Thoracic aorta (tissue), 2 donors: ENCODE data around the gene RIMS4. TPM values are rescaled to one million over a fixed set of nuclear protein-coding genes. Genes with fewer than 3 reads are reported as not detected.
A peak's percentile ranks its signal among the peaks of the same experiment; 100 is the strongest.

Experiments used
- ATAC-seq: fragments of 150-250 bp; one replicate; pipeline ENCODE4 v1.8.0; 2017; ENCODE audit warnings: low read depth; ENCODE audit not compliant: insufficient number of reproducible peaks, low FRiP score
- DNase-seq: peaks from one replicate; pipeline ENCODE4 v3.0.0-alpha.2; 2020; ENCODE audit warnings: low spot score
- H3K27ac ChIP-seq, 2 donors: fragments of 200-600 bp; sonication (generic); 1 replicate in 1 of 2; 2 replicates in 1 of 2; pipeline ENCODE4 v1.5.1; 2016; ENCODE audit warnings: mild to moderate bottlenecking in 2 of 2, moderate library complexity in 2 of 2
- H3K27me3 ChIP-seq: fragments of 200-600 bp; sonication (generic); replicated peaks from 2 replicates; pipeline ENCODE4 v1.6.0; 2016; ENCODE audit warnings: mild to moderate bottlenecking; ENCODE audit not compliant: insufficient read depth
- H3K36me3 ChIP-seq: fragments of 200-600 bp; sonication (generic); one replicate; pipeline ENCODE4 v1.5.1; 2016
- H3K4me1 ChIP-seq, 2 donors: fragments of 200-600 bp; sonication (generic); 1 replicate in 1 of 2; 2 replicates in 1 of 2; pipeline versions ENCODE4 v1.5.1 to v1.6.0; 2016; ENCODE audit warnings: low read depth in 2 of 2, mild to moderate bottlenecking in 1 of 2; ENCODE audit not compliant: control insufficient read depth in 1 of 2
- H3K4me3 ChIP-seq: fragments of 200-600 bp; sonication (generic); 2 replicates; pipeline ENCODE4 v1.5.1; 2016; ENCODE audit warnings: mild to moderate bottlenecking
- H3K9me3 ChIP-seq: fragments of 200-600 bp; sonication (generic); 2 replicates; pipeline ENCODE4 v1.5.1; 2016
- total RNA-seq, 2 donors: library from RNA; depleted of rRNA; stranded (reverse); fragments of >200 nt; gene quantifications; one replicate each; pipeline versions ENCODE4 v1.1.0 to v1.2.3, GENCODE V29; 2016
- TF ChIP-seq, protein P1 (sequence below): fragments of 200-600 bp; sonication (generic); IDR thresholded peaks from one replicate; pipeline ENCODE4 v1.5.1; 2019; ENCODE audit warnings: antibody characterized with exemption

RIMS4 gene
- total RNA-seq, 2 donors from 2014 or later = 2.4 to 13.5 TPM

DNA sequence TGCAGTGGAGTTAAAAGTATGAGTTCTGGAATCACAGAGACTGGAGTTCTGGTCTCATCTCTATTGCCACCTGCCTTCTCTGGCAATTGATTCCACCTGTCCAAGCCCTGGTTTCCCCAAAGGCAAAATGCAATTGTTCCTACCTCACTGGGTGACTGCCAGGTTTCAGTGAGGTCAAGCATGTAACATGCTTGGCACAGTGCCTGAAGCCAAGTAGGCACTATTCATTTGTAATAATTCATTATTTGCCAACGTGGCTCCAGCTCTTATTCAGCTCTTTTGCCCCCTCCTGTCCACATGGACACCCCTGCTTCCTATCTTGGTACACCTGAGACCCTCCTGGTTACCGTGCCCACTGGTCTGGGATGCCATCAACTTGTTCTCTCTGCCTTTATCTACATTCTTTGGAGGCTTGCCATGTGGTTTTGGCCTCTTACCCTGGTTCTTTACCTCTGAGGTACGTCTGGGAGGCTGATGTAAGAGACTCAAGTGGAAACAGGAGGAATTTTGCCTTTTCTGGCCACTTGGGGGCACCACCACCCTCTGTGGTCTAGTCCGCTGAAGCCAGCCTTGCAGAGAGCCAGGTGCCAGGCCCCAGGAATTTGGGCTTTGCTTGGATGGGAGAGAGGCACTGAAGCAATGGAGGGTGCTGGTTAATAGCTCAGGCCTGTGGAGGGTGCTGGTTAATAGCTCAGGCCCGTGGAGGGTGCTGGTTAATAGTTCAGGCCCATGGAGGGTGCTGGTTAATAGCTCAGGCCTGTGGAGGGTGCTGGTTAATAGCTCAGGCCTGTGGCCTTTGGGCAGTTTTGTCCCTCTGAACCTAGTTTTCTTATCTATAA is 63.0 kb downstream of the RIMS4 start:
- Histone ChIP-seq H3K9me3 (no peaks in the 10 kb centered on the region), H3K27me3 (no peaks in the 10 kb centered on the region), H3K4me3 (peak overlapping the region; percentile 76), H3K27ac (peak overlapping the region; percentile 36 to 86), H3K4me1 (peaks cover 8 to 68% of the 10 kb centered on the region in 2 donors), H3K36me3 (peaks cover 5% of the 10 kb centered on the region)
- DNase-seq (peak; percentile 40), ATAC-seq (no peak)
- TF ChIP-seq, protein P1, sequence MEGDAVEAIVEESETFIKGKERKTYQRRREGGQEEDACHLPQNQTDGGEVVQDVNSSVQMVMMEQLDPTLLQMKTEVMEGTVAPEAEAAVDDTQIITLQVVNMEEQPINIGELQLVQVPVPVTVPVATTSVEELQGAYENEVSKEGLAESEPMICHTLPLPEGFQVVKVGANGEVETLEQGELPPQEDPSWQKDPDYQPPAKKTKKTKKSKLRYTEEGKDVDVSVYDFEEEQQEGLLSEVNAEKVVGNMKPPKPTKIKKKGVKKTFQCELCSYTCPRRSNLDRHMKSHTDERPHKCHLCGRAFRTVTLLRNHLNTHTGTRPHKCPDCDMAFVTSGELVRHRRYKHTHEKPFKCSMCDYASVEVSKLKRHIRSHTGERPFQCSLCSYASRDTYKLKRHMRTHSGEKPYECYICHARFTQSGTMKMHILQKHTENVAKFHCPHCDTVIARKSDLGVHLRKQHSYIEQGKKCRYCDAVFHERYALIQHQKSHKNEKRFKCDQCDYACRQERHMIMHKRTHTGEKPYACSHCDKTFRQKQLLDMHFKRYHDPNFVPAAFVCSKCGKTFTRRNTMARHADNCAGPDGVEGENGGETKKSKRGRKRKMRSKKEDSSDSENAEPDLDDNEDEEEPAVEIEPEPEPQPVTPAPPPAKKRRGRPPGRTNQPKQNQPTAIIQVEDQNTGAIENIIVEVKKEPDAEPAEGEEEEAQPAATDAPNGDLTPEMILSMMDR = peak; percentile 67

DNA sequence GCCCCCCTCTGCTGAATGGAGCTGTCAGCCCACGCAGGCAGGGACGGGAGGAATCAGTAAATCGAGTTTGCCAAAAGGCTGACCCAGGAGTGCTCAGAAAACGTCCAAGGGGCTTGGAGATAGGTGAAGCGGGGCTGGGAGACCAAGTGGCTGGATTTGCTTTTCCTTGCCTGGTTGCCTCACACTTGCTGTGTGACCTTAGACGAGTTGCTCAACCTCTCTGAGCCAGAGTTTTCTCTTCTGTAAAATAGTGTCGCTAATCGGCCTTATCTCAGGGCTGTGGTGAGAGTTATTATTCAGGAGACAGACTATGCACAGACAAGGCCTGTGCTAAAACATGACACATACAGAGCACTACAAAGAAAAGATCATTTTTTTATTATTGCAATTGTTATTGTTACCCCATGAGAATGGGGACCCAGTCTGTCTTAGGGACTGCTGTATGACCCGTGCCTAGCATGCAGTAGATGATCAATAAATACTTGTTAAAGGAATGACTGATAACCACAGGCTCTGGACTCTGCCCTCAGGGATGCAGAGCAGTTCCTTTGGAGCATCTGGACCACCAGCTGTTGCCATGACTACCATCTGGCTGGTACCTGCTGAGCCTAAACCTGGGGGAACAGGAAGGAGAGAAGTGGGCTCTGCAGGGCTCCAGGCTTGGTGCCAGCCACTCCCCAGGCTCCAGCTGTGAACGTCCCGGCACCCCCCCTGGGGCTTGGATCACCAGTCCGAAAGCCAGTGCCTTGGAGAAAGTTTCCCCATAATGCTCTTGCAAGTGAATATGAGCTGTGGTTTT is 63.8 kb downstream of the RIMS4 start:
- peaks cover 15 to 77% of the 10 kb centered on the region in 2 donors for H3K4me1 ChIP-seq
- ATAC-seq (no peak), DNase-seq (no peak)
- H3K27ac ChIP-seq = peak overlapping the region; percentile 85 to 86
- TF ChIP-seq, protein P1 = no peak
- H3K27me3 ChIP-seq = no peaks in the 10 kb centered on the region
- no peaks in the 10 kb centered on the region for H3K9me3 ChIP-seq
- peaks cover 5% of the 10 kb centered on the region for H3K36me3 ChIP-seq
- H3K4me3 ChIP-seq = peak overlapping the region; percentile 76

- TF ChIP-seq, protein P1 = no peak
- H3K27ac ChIP-seq = peak within 1 kb of the TSS; percentile 86 to 91
Measured at GRCh38 chr20:44745598-44746366, 64.6 kb downstream of the RIMS4 start, which contains the start of gene KCNK15. KCNK15 (plus strand) TSS chr20:44745865; CDS start chr20:44745911, 46 bp downstream.

DNA sequence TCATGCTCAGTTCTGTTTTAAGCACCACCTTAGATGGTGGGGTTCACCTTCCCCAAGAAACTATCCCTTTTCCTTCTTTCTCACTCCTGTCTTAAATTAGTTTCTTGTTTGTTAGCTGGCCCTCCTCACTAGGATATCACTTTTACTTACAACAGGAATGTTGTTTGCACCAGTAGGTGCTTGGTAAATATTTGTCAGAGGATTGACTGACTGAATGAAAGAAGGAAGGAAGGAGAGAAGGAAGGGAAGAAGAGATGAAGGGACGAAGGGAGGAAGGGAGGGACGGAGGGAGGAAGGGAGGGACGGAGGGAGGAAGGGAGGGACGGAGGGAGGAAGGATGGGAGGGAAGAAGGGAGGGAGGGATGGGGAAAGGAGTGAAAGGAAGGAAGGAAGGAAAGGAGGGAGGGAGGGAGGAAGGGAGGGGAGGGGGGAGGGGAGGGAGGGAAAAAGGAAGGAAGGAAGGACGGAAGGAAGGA is 65.2 kb downstream of the RIMS4 start:
- TF ChIP-seq, protein P1 = no peak
- H3K4me3 ChIP-seq = peak overlapping the region; percentile 76
- ATAC-seq (no peak), DNase-seq (no peak)
- peaks cover 15 to 82% of the 10 kb centered on the region in 2 donors for H3K4me1 ChIP-seq
- H3K9me3 ChIP-seq = no peaks in the 10 kb centered on the region
- no peaks in the 10 kb centered on the region for H3K27me3 ChIP-seq
- H3K36me3 ChIP-seq = peaks cover 2% of the 10 kb centered on the region
- H3K27ac ChIP-seq = peak overlapping the region; percentile 86 to 91

More at GRCh38 chr20:44745598-44746366, 64.6 kb downstream of the RIMS4 start, which contains the start of gene KCNK15:
- Histone ChIP-seq H3K4me1 (peaks cover 15 to 84% of the 10 kb centered on the region in 2 donors), H3K4me3 (peak within 1 kb of the TSS; percentile 76), H3K9me3 (no peaks in the 10 kb centered on the region), H3K36me3 (peaks cover 5% of the 10 kb centered on the region), H3K27me3 (no peaks in the 10 kb centered on the region)
- DNase-seq = no peak
- peak; percentile 42 for ATAC-seq
